Measurements from ENCODE around the gene PRMT5.
"Not testable (repeated sequence)": the region's sequence is repeated elsewhere in the genome, so short reads cannot be mapped to it uniquely, and the experiment has no call there.

The PRMT5 gene

GRCh38 chr14:22932146-22932545 lies 3.0 kb upstream of the PRMT5 start:
- no peak for DNase-seq (ENCODE audit: low read depth)

GRCh38 chr14:22929961-22930364 lies 787 bp upstream of the PRMT5 start:
- no peak for DNase-seq (ENCODE audit: low read depth)

DNA sequence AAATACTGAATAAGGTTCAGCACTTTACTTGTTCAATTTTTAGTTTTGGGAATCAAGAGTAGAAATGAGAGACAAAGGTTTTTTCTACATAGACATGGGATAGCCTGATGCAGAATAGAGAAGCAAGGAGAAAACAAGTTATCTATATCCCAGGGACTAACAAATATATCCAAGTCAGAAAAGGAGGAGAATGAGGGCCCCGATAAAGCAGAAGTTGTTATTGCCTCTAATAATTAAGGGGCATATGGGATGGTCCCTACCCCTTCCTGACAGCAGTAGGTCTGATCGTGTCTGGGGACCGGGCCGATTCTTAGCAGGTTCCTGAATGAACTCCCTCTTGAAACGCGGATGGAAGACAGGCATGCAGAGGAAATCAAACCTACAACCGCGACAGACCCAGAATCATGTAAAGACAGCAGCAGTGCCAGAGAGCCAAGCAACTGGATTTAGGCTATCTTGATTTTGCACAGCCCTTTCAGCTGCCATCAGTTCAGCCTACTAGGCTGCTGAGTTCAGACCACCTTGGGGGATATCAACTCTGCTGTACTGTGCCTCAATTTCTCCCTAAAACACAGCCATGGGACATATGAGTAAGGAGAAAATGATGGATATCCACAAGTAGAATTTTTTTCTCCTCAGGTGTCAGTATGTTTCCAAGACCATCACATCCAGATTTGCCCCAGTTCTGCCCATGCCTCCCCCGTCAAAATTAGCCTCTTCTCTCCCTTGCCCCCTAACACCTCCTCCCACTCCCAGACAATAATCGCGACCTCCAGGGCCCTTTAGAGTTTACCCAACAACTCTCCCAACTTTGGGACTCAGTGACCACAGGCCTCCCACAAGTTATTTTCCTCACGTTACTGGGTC lies 706 bp downstream of the PRMT5 start:
- DNase-seq (ENCODE audit: low read depth): no peak

- DNase-seq (ENCODE audit: low read depth): no peak
Observed at GRCh38 chr14:22926316-22926715, 2.9 kb downstream of the PRMT5 start.

- no peak for DNase-seq (ENCODE audit: low read depth)
Observed at GRCh38 chr14:22925513-22925912, 3.7 kb downstream of the PRMT5 start.

DNA sequence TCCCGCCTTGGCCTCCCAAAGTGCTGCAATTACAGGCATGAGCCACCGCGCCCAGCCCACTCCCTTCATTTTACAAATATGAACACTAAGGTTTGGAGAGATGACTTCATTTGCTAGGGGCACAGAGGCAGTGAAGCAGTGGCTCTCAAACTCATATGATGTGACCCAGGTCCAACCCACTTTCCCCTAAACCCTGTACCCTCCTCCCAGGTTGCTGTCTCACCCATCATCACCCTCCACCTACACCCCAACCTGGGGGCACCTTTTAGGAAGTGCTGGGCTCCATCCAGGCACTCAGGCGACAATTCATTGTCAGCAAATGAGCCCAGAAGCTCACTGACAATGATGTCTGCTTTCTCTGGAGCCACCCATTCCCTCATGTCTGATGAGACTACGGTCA lies 5.4 kb downstream of the PRMT5 start:
- no peak for DNase-seq (ENCODE audit: low read depth)

DNA sequence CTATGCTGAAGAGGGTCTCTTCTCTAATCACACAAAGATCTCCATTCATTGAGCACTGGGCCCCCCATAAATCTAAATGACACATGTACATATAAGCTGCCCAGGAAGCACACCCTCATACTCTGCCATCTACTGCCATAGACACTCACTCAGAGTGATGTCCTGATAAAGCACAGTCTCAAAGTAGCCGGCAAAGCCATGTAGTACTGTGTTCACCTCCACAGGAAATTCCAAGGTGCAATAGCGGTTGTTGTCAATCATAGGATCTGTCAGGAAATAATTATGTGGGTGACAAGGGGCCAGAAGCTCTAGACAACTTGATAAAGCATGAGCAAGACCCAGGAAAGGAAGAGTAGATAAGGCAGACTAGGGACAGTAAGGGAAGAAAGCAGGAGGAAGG lies 6.9 kb downstream of the PRMT5 start:
- no peak for DNase-seq (ENCODE audit: low read depth)

DNA sequence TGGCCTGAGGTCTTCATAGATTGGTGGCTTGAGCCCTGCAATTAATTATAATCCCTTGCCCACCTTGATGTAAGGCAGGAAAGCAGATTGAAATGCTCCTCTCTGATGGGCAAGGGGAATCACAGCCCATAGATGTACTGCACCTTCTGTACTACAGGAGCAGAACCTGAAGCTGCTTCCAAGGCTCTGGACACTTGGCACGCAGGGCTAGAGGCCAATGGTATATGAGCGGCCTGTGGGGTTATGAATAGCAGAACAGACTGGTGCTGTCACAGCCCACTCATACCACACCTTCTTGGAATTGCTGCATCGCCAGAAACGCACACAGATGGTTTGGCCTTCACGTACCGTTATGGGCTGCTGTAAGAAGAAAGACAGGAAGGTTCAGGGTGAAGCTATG lies 8.5 kb downstream of the PRMT5 start:
- no peak for DNase-seq (ENCODE audit: low read depth)

- no peak for DNase-seq (ENCODE audit: low read depth)
Observed at GRCh38 chr14:22919601-22919921, 9.6 kb downstream of the PRMT5 start.

DNA sequence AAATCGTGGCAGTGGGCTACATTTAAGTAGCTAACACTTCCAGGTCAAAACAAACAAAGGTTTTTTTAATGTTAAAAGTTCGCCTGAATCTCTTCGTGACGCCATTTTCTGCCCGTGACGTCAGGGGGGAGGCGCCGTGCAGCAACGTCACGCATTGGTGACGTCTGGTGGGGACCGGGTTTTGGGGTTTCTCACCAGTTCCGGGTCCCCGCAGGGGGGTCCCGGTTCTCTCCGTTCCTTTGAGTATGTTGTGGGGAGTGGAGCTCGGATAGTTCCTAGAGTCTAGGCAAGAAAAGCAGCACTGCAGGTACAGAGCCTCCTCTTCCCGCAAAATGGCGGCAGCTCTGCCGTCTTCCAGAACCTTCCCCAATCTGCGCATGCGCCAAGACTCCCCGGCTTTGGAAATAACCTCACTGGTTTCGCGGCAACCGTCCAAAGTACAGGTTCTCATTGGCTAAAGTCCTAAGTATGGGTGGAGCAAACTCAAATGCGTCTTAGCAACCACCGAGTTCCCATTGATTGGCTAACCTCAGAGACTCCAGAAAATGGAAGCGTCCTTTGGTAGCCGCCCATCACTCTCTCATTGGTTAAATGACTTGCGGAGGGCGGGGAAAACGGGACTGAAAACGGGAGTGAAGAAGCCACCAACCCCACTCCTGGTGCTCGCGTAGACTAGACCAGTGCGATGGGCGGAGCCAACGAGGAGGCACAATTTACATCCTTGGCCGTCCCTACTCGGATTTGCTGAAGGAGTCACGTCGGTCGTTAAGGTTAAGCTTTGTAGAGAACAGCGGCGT lies 10.2 kb downstream of the PRMT5 start, which contains the start of gene RBM23:
TSS of gene RBM23 (minus strand) at position 346 of the 797 bp plus-strand sequence.
- DNase-seq (ENCODE audit: low read depth): peak; percentile 97

GRCh38 chr14:22915886-22916521 lies 13.2 kb downstream of the PRMT5 start:
- DNase-seq (ENCODE audit: low read depth): no peak

DNA sequence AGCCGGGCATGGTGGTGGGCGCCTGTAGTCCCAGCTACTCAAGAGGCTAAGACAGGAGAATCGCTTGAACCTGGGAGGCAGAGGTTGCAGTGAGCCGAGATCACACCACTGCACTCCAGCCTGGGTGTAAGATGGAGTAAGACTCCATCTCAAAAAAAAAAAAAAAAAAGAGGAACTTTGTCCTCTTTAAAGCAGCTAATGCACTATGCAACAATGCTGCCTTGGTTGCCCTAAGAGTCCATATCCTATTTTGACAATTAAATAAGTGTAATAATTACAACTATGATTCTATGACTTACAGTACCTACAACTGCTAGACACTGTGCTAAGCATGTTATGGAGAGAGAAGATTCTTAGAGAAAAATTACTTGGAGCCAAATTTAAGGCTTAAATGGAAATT lies 14.3 kb downstream of the PRMT5 start:
- DNase-seq (ENCODE audit: low read depth): not testable (repeated sequence)

DNA sequence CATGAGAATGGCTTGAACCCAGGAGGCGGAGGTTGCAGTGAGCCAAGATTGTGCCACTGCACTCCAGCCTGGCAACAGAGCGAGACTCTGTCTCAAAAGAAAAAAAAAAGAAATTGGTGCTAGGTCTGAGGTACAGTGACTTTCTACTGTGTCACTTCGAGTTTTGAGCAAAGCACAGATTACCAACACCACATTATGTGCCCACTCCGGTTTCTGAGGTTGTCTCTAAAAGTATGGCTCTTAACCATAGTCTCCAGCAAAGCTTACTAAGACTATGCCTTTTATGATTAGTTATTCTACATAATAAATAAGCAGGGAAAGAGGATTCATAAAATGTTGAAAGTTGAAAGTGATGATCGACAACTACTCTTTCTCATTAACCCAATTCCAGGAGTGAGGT lies 18.3 kb downstream of the PRMT5 start:
- no peak for DNase-seq (ENCODE audit: low read depth)

DNA sequence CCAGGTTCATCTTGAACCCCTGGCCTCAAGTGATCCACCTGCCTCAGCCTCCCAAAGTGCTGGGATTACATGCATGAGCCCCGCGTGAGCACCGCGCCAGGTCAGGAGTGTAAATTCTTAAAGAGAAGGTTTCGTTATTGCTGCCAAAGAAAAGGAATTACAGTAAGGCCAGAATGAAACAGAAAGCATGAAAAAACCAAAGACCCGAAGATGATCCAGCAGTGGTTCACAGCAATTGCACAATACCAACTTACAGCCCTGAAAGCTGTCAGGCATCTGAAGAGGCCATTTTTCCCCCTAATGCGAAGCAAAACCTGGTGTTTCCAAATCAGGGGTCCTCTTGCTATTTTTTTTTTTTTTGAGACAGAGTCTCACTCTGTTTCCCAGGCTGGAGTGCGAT lies 20.6 kb downstream of the PRMT5 start:
- DNase-seq (ENCODE audit: low read depth): no peak

GRCh38 chr14:22907429-22907828 lies 21.7 kb downstream of the PRMT5 start:
- DNase-seq (ENCODE audit: low read depth): no peak

GRCh38 chr14:22906073-22906472 lies 23.1 kb downstream of the PRMT5 start:
- DNase-seq (ENCODE audit: low read depth): no peak

DNA sequence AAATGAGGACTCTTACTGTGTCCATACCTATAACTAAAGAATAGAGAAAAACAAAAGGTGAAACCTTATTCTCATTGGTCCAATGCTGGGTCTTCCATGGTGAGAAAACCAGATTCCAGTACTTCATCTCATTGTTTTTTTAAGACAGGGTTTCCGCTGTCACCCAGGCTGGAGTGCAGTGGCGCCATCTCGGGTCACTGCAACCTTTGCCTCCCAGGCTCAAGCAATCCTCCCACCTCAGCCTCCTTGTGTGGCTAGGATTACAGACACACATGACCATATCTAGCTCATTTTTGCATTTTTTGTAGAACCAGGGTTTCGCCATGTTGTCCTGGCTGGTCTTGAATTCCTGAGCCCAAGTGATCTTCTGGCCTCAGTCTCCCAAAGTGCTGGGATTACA lies 23.5 kb downstream of the PRMT5 start:
- DNase-seq (ENCODE audit: low read depth): no peak

DNA sequence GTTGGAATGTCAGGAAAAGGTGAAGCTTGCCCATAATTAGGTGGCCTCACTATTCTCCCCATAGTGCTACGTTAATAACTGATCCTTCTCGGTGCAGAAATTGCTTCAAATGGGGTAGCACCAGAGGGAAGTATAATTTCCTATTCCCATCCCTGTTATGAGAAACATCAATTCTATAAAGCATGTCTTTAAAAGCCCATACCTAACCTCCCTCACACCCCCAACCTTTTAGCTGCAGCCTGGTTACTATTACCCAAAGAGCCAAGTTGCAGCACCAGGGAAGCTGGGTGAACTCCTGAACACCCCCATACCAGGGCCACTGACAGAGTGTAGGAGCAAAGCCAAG lies 25.5 kb downstream of the PRMT5 start:
- DNase-seq (ENCODE audit: low read depth): no peak

DNA sequence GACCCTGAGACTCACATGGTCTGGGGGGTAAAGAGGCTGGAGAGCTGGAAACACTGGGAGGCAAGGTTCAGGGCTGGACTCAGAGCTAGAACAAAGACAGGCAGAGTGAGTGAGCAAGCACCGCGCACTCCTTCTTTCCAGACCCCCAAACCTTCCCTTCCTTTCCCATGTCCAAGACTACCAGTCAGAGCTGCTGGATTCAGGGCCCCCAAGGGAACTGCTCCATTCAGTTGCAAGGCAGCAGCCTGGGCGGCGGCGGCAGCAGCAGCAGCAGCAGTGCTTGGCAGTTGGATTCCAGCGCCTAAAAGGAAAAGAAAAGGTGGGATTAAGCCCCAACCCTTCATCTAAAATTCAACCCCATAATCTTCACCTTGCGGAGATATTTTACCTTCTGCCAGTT lies 27.4 kb downstream of the PRMT5 start:
- no peak for DNase-seq (ENCODE audit: low read depth)

- DNase-seq (ENCODE audit: low read depth): no peak
Observed at GRCh38 chr14:22900081-22900799, 28.9 kb downstream of the PRMT5 start.

DNA sequence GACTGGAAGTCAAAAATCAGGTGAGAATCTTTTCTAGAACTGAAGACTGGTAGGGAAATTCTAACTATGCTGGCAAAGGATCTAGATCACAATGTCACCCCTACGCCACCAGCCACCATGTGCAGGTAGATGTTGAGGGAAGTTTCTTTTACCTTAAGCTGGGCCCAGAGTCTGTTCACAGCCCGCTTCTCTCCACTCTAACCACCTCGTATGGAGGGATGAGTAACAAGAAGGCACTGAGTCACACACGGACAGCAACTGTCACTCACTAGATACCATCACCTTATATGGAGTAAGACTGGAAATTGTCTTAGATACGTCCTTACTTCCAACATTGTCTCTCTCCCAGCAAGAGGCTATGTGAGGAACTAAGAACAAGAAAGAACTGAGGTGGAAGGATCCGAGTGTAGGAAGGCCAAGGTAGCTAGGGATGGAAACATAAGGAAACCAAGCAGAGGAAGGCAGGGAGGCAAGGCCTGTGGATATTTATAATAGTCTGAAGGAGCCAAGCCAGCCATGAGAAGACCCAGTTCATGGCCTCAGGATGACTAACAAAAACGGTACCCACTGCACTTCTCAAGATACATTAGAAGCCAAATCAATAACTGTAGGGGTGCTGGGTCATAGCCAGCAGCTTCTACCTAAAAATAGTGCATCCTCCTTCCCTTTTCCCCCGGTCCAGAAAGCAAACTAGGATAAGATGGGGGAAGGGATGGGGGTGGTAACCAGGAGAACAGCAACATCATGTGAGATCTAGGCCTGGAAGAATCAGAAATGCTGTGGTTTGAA lies 30.7 kb downstream of the PRMT5 start:
- no peak for DNase-seq (ENCODE audit: low read depth)

DNA sequence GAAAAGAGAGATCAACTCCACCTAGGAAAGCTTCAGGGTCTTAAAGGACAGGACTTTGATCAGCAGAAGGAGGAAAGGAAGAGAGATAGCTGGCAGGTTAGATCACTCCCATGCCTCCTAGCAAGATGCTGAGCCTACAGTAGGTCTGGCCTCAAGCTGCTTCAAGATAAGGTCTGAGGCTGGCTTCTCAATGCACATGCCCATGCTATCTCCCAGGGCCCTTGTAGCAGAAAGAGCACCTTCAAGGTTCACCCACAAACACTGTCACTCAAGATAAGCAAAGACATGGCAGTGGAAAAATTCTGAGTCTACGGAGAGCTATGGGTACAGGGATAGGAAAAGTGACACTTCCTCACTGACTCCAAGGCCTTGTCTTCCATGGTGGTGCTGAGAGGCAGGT lies 31.8 kb downstream of the PRMT5 start:
- DNase-seq (ENCODE audit: low read depth): no peak

Measured in stimulated activated CD8-positive, alpha-beta memory T cell treated with anti-CD3 and anti-CD28 coated beads, Interleukin-12 subunit alpha, Interleukin-12 subunit beta, amount 100 ng/mL, for 4 hours (primary cell).